HCT116 (cell line): ENCODE data around the gene KRT33A. TPM values are rescaled to one million over a fixed set of nuclear protein-coding genes. Genes with fewer than 3 reads are reported as not detected.
"Not testable (repeated sequence)": the region's sequence is repeated elsewhere in the genome, so short reads cannot be mapped to it uniquely, and the experiment has no call there.

ENCODE experiments used
- ATAC-seq: fragments of 200-7000 bp; cut with Tn5 transposase; 2 replicates; pipeline ENCODE4 v1.9.1; 2020; ENCODE audit warnings: mild to moderate bottlenecking, moderate library complexity
- BruUV-seq: library from RNA; stranded (reverse); fragments of 400-500 nt; replicated peaks from 2 replicates; lab custom pipeline; 2021; lab: Mats Ljungman, UMichigan
- CTCF ChIA-PET: fragments of 300-600 bp; sonication (Branson Sonifier 250); formaldehyde crosslinking; loops from one replicate; lab custom pipeline; 2021; ENCODE audit warnings: antibody characterized with exemption; lab: Charles Lee
- POLR2A ChIA-PET: fragments of 300-600, 350-600 bp; sonication (Branson Sonifier 250); formaldehyde crosslinking; loops from one replicate; lab custom pipeline; 2021; ENCODE audit warnings: antibody characterized with exemption; lab: Charles Lee
- RAD21 ChIA-PET, 2 experiments: fragments of 300-600 bp; sonication (Branson Sonifier 250); formaldehyde crosslinking; loops; one replicate each; lab custom pipeline; 2023; ENCODE audit warnings: low total read pairs in 2 of 2; ENCODE audit not compliant: uncharacterized antibody in 2 of 2, unreplicated experiment in 2 of 2, low non-redundant PET in 1 of 2; lab: Charles Lee
- DNase-seq: peaks from one replicate; pipeline ENCODE4 v3.0.0-alpha.2; 2010; ENCODE audit warnings: low read depth, low spot score
- H2AFZ ChIP-seq: fragments of 200-600 bp; shearing (Covaris generic), sonication (generic); 2 replicates; pipeline ENCODE4 v1.6.1; 2017; ENCODE audit warnings: low read depth, mixed run types, mixed read lengths, antibody characterized with exemption, low read length; ENCODE audit not compliant: poor library complexity, severe bottlenecking
- H3K27ac ChIP-seq: 2 replicates; pipeline ENCODE4 v1.5.1; 2012; ENCODE audit warnings: low read depth, low read length
- H3K27me3 ChIP-seq: fragments of 200-600 bp; sonication (generic); 2 replicates; pipeline ENCODE4 v1.6.1; 2016; ENCODE audit warnings: mixed run types, low read length, mixed read lengths; ENCODE audit not compliant: insufficient read depth
- H3K36me3 ChIP-seq, 2 experiments: fragments of 200-500 bp in 1 of 2; fragments of 200-600 bp in 1 of 2; sonication (Bioruptor generic) in 1 of 2; sonication (generic) in 1 of 2; 2 replicates each; pipeline versions ENCODE4 v1.5.1 to v1.6.1; 2014 to 2016; ENCODE audit warnings: low read length in 2 of 2, inconsistent platforms in 1 of 2, mixed read lengths in 1 of 2, mixed run types in 1 of 2; ENCODE audit not compliant: insufficient read depth in 2 of 2, control insufficient read depth in 1 of 2
- H3K4me1 ChIP-seq, 2 experiments: fragments of 200-600 bp in 1 of 2; sonication (generic) in 1 of 2; 2 replicates each; pipeline versions ENCODE4 v1.5.1 to v1.6.1; 2012 to 2017; ENCODE audit warnings: low read length in 2 of 2, inconsistent platforms in 1 of 2, mild to moderate bottlenecking in 1 of 2, mixed read lengths in 1 of 2, mixed run types in 1 of 2, moderate library complexity in 1 of 2; ENCODE audit not compliant: insufficient read depth in 2 of 2, control insufficient read depth in 1 of 2
- H3K4me2 ChIP-seq: fragments of 200-600 bp; sonication (generic); 2 replicates; pipeline ENCODE4 v1.6.1; 2017; ENCODE audit warnings: mixed run types, low read length, mixed read lengths
- H3K4me3 ChIP-seq, 2 experiments: fragments of 200-600 bp in 1 of 2; sonication (generic) in 1 of 2; replicated peaks in 1 of 2; 2 replicates each; pipeline ENCODE4 v1.5.1; 2011 to 2016; ENCODE audit warnings: low read length in 2 of 2, control low read depth in 1 of 2, low read depth in 1 of 2, mild to moderate bottlenecking in 1 of 2, mixed read lengths in 1 of 2, mixed run types in 1 of 2
- H3K79me2 ChIP-seq: fragments of 200-600 bp; sonication (generic); 2 replicates; pipeline ENCODE4 v1.6.1; 2017; ENCODE audit warnings: mild to moderate bottlenecking, mixed run types, low read length, moderate library complexity, mixed read lengths; ENCODE audit not compliant: insufficient read depth
- H3K9ac ChIP-seq: fragments of 200-600 bp; sonication (generic); 2 replicates; pipeline ENCODE4 v1.6.1; 2016; ENCODE audit warnings: low read length, mixed read lengths
- H3K9me2 ChIP-seq: fragments of 200-600 bp; sonication (generic), shearing (Covaris generic); 2 replicates; pipeline ENCODE4 v1.6.1; 2017; ENCODE audit warnings: mixed run types, mild to moderate bottlenecking, moderate library complexity; ENCODE audit not compliant: insufficient read depth
- H3K9me3 ChIP-seq, 2 experiments: fragments of 200-500 bp in 1 of 2; fragments of 200-600 bp in 1 of 2; sonication (Bioruptor generic) in 1 of 2; sonication (generic) in 1 of 2; 2 replicates each; pipeline ENCODE4 v1.6.1; 2014 to 2017; ENCODE audit warnings: low read length in 2 of 2, mixed read lengths in 2 of 2, inconsistent platforms in 1 of 2, low read depth in 1 of 2, mild to moderate bottlenecking in 1 of 2, mixed run types in 1 of 2, moderate library complexity in 1 of 2; ENCODE audit not compliant: control insufficient read depth in 1 of 2, insufficient read depth in 1 of 2
- H4K20me1 ChIP-seq: fragments of 200-600 bp; sonication (generic), shearing (Covaris generic); 2 replicates; pipeline ENCODE4 v1.6.1; 2017; ENCODE audit warnings: mixed run types, mild to moderate bottlenecking, moderate library complexity; ENCODE audit not compliant: insufficient read depth
- CBX3 ChIP-seq: IDR thresholded peaks from 2 replicates; pipeline ENCODE4 v1.6.1; 2012; ENCODE audit warnings: low read depth
- ELF1 ChIP-seq: IDR thresholded peaks from 2 replicates; pipeline ENCODE4 v1.6.1; 2012; ENCODE audit warnings: low read depth, borderline replicate concordance
- FOSL1 ChIP-seq: IDR thresholded peaks from 2 replicates; pipeline ENCODE4 v1.6.1; 2012; ENCODE audit warnings: low read depth
- JUND ChIP-seq: IDR thresholded peaks from 2 replicates; pipeline ENCODE4 v1.6.1; 2012
- POLR2AphosphoS5 ChIP-seq: IDR thresholded peaks from 2 replicates; pipeline ENCODE4 v1.6.1; 2011; ENCODE audit warnings: mild to moderate bottlenecking, low read depth, low read length, moderate library complexity
- RAD21 ChIP-seq: IDR thresholded peaks from 2 replicates; pipeline ENCODE4 v1.6.1; 2012; ENCODE audit warnings: low read depth, mild to moderate bottlenecking
- SIN3A ChIP-seq: IDR thresholded peaks from 2 replicates; pipeline ENCODE4 v1.6.1; 2012; ENCODE audit warnings: low read depth
- SP1 ChIP-seq: IDR thresholded peaks from 2 replicates; pipeline ENCODE4 v1.6.1; 2012; ENCODE audit warnings: low read depth
- SRF ChIP-seq: IDR thresholded peaks from 2 replicates; pipeline ENCODE4 v1.6.1; 2012; ENCODE audit warnings: low read depth
- TCF7L2 ChIP-seq: IDR thresholded peaks from 2 replicates; pipeline ENCODE4 v1.7.0; 2011; ENCODE audit warnings: borderline replicate concordance, inconsistent platforms; ENCODE audit not compliant: insufficient read depth, insufficient read length; ENCODE audit errors: extremely low read depth
- ZFX ChIP-seq: fragments of 450-650 bp; IDR thresholded peaks from 2 replicates; pipeline ENCODE4 v1.6.1; 2017
- intact Hi-C: fragments of 100-400 bp; cut with micrococcal nuclease; formaldehyde crosslinking; loops from 2 replicates; pipeline ENCODE4 v1.10.0; 2022
- total RNA-seq: library from RNA; stranded (reverse); gene quantifications from one replicate; pipeline ENCODE4 v1.2.1, GENCODE V29; 2021; ENCODE audit not compliant: unreplicated experiment
- TF ChIP-seq, protein P1 (sequence below): IDR thresholded peaks from 2 replicates; pipeline ENCODE4 v1.6.1; 2012
- TF ChIP-seq, protein P2 (sequence below): IDR thresholded peaks from 2 replicates; pipeline ENCODE4 v1.6.1; 2012

KRT33A gene
- total RNA-seq, 1 experiment from 2014 or later = not detected

DNA sequence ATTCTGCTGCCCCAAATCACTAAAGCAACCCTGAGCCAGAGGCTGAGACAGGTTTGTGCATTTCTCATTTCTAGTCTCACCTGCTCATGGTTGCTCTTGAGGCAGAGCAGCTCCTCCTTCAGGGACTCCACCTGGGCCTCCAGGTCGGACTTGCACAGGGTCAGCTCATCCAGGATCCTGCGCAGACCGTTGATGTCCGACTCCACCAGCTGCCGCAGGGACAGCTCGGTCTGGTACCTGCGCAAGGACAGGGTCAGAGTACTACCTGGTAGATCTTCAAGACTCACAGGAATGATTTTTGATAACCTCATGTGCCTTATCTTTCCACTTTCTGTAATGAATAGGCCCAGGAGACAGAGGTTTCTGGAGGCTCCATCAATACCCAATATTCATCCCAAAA is 45.7 kb upstream of the KRT33A start:
- ChIA-PET POLR2A (no interaction called here), CTCF (no interaction called here)
- no peak overlapping the region for H3K4me2 ChIP-seq
- no peak overlapping the region for H2AFZ ChIP-seq
- no peak for DNase-seq
- H3K79me2 ChIP-seq = no peaks in the 10 kb centered on the region
- TF ChIP-seq, protein P1, sequence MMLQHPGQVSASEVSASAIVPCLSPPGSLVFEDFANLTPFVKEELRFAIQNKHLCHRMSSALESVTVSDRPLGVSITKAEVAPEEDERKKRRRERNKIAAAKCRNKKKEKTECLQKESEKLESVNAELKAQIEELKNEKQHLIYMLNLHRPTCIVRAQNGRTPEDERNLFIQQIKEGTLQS = no peak
- no peak for TF ChIP-seq SIN3A
- TF ChIP-seq CBX3 = no peak
- TF ChIP-seq JUND = no peak
- no peak for TF ChIP-seq SP1
- no peak for TF ChIP-seq RAD21
- TF ChIP-seq, all 23 proteins: peak for 0
- BruUV-seq = no TSS peak
- Histone ChIP-seq H3K27ac (no peak overlapping the region), H3K36me3 (no peaks in the 10 kb centered on the region), H3K27me3 (no peaks in the 10 kb centered on the region), H3K9ac (no peak overlapping the region), H3K4me1 (peaks cover 6 to 38% of the 10 kb centered on the region in 2 experiments; a peak in 3 of 4 replicates), H4K20me1 (no peaks in the 10 kb centered on the region), H3K9me2 (no peaks in the 10 kb centered on the region), H3K4me3 (no peak overlapping the region), H3K9me3 (peaks cover 0 to 5% of the 10 kb centered on the region in 2 experiments; a peak in 1 of 4 replicates)
- ATAC-seq = no peak
- RAD21 ChIA-PET = no interaction called here
- intact Hi-C loops = no loop called here

DNA sequence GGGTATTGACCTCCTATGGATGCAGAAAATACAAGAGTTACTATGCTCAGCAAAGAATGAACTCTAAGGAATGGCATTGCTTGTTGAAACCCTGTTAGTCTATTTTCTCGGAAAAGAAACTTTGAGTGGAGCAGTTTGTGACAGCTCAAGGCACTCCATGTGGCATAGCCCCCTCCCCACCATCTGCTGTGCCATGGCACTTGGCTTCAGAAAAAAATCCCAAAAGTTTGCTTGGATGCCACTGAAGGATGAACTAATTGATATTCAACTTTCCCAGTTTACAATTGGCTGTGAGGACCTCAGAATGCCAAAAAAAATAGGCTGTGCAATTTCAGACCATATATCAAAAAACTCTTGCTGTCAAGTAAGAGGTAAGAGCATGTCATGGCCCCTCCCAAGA is 45.0 kb upstream of the KRT33A start:
- Histone ChIP-seq H3K27me3 (no peaks in the 10 kb centered on the region), H3K36me3 (no peaks in the 10 kb centered on the region), H2AFZ (no peak overlapping the region), H3K79me2 (no peaks in the 10 kb centered on the region), H3K4me1 (peaks cover 6 to 32% of the 10 kb centered on the region in 2 experiments; a peak in 3 of 4 replicates), H3K4me2 (no peak overlapping the region), H3K4me3 (no peak overlapping the region), H3K9me2 (no peaks in the 10 kb centered on the region), H3K9ac (no peak overlapping the region), H3K9me3 (peaks cover 0 to 5% of the 10 kb centered on the region in 2 experiments; a peak in 1 of 4 replicates), H4K20me1 (no peaks in the 10 kb centered on the region), H3K27ac (no peak overlapping the region)
- RAD21 ChIA-PET = no interaction called here
- intact Hi-C loops = no loop called here
- DNase-seq (no peak), ATAC-seq (no peak)
- TF ChIP-seq SRF (no peak), POLR2AphosphoS5 (no peak), FOSL1 (no peak), CBX3 (no peak), SP1 (no peak), ELF1 (no peak), ZFX (no peak), TCF7L2 (no peak), SIN3A (no peak)
- TF ChIP-seq, protein P2, sequence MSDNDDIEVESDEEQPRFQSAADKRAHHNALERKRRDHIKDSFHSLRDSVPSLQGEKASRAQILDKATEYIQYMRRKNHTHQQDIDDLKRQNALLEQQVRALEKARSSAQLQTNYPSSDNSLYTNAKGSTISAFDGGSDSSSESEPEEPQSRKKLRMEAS = no peak
- TF ChIP-seq, protein P1 = no peak
- BruUV-seq = no TSS peak
- CTCF ChIA-PET = no interaction called here
- POLR2A ChIA-PET = no interaction called here

DNA sequence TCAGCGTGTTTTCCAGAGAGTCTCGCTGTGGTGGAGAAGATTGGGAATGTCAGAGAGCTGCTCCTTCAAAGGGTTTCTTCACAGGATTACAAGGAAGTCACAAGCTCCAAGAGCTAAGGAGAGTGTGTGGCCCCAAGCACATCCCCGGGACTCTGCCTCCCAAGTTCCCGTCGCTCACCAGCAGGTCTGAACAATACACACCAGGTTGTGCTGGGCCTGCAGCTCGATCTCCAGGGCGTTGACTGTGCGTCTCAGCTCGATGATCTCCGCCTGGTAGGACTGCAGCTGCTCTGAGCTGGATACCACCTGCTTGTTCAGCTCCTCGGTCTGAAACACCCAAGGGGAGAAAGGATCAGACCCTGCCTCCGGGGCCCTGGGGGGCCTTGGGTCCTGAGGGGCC is 44.4 kb upstream of the KRT33A start:
- H3K4me3 ChIP-seq, H3K27ac ChIP-seq, H3K9ac ChIP-seq, RAD21 ChIA-PET, H3K36me3 ChIP-seq, H4K20me1 ChIP-seq, ATAC-seq, POLR2A ChIA-PET, H3K9me3 ChIP-seq, DNase-seq, H3K79me2 ChIP-seq, H3K9me2 ChIP-seq, intact Hi-C loops, H2AFZ ChIP-seq, H3K27me3 ChIP-seq, H3K4me2 ChIP-seq, BruUV-seq, CTCF ChIA-PET: not testable (repeated sequence)
- peaks cover 4 to 27% of the 10 kb centered on the region in 2 experiments; a peak in 3 of 4 replicates for H3K4me1 ChIP-seq
